Measurements from ENCODE around the gene STRIP2.
"Not testable (repeated sequence)": the region's sequence is repeated elsewhere in the genome, so short reads cannot be mapped to it uniquely, and the experiment has no call there.

STRIP2 gene

GRCh38 chr7:129423700-129424410, 10.4 kb upstream of the STRIP2 start:
- DNase-seq: peak; percentile 40

- no peak for DNase-seq
These were observed 7.8 kb upstream of the STRIP2 start for GRCh38 chr7:129426482-129426881.

GRCh38 chr7:129427526-129428045, 6.6 kb upstream of the STRIP2 start:
- no peak for DNase-seq

- no peak for DNase-seq
These were observed 2.2 kb upstream of the STRIP2 start for GRCh38 chr7:129431911-129432643.

GRCh38 chr7:129434675-129435318, 565 bp downstream of the STRIP2 start:
- DNase-seq: peak; percentile 59

GRCh38 chr7:129435414-129435829, 1.2 kb downstream of the STRIP2 start:
- peak; percentile 38 for DNase-seq

GRCh38 chr7:129436335-129436923, 2.2 kb downstream of the STRIP2 start:
- peak; percentile 24 for DNase-seq

GRCh38 chr7:129437190-129437589, 3.0 kb downstream of the STRIP2 start:
- DNase-seq: no peak

- DNase-seq: no peak
These were observed 4.1 kb downstream of the STRIP2 start for GRCh38 chr7:129438281-129438838.

- DNase-seq: no peak
These were observed 4.8 kb downstream of the STRIP2 start for GRCh38 chr7:129438839-129439651.

GRCh38 chr7:129439963-129440625, 5.9 kb downstream of the STRIP2 start:
- DNase-seq: no peak

GRCh38 chr7:129443612-129444011, 9.4 kb downstream of the STRIP2 start:
- DNase-seq: no peak

- DNase-seq: not testable (repeated sequence)
These were observed 10.5 kb downstream of the STRIP2 start for GRCh38 chr7:129444776-129445175.

GRCh38 chr7:129446925-129447324, 12.7 kb downstream of the STRIP2 start:
- not testable (repeated sequence) for DNase-seq

- not testable (repeated sequence) for DNase-seq
These were observed 13.2 kb downstream of the STRIP2 start for GRCh38 chr7:129447445-129447844.

GRCh38 chr7:129448608-129449007, 14.4 kb downstream of the STRIP2 start:
- DNase-seq: not testable (repeated sequence)

- DNase-seq: no peak
These were observed 16.1 kb downstream of the STRIP2 start for GRCh38 chr7:129450295-129450694.

GRCh38 chr7:129452589-129453231, 18.5 kb downstream of the STRIP2 start:
- DNase-seq: no peak

GRCh38 chr7:129453510-129454248, 19.4 kb downstream of the STRIP2 start:
- no peak for DNase-seq

- DNase-seq: no peak
These were observed 20.0 kb downstream of the STRIP2 start for GRCh38 chr7:129454249-129454551.

Data from DMS53 (cell line).